NK-92 treated with Interleukin-12 subunit alpha and Interleukin-12 subunit beta, amount 100 ng/mL, for 24 hours (cell line): ENCODE results near the gene GPATCH3.
"Not testable (repeated sequence)": the region's sequence is repeated elsewhere in the genome, so short reads cannot be mapped to it uniquely, and the experiment has no call there.

Source experiments
- DNase-seq: peaks from one replicate; lab custom pipeline; 2025; lab: John Stamatoyannopoulos, UW

GPATCH3 gene

GRCh38 chr1:26863685-26864077 lies 36.6 kb downstream of the GPATCH3 start:
- no peak for DNase-seq

GRCh38 chr1:26862781-26863684 lies 37.2 kb downstream of the GPATCH3 start, which contains the start of gene SFN:
SFN (plus strand) TSS chr1:26863149; CDS start chr1:26863213, 64 bp downstream.
- no peak for DNase-seq

- no peak for DNase-seq
Observed at GRCh38 chr1:26861889-26862378, 38.3 kb downstream of the GPATCH3 start.

- no peak for DNase-seq
Observed at GRCh38 chr1:26861286-26861701, 39.0 kb downstream of the GPATCH3 start.

- DNase-seq, result no peak
Observed at GRCh38 chr1:26858891-26859640, 41.2 kb downstream of the GPATCH3 start.

- DNase-seq, result no peak
Observed at GRCh38 chr1:26858160-26858559, 42.1 kb downstream of the GPATCH3 start.

GRCh38 chr1:26857473-26858060 lies 42.7 kb downstream of the GPATCH3 start:
- DNase-seq, result no peak

- no peak for DNase-seq
Observed at GRCh38 chr1:26856604-26857469, 43.4 kb downstream of the GPATCH3 start.

GRCh38 chr1:26856181-26856580 lies 44.1 kb downstream of the GPATCH3 start:
- no peak for DNase-seq

- DNase-seq, result no peak
Observed at GRCh38 chr1:26855636-26856035, 44.6 kb downstream of the GPATCH3 start.

- no peak for DNase-seq
Observed at GRCh38 chr1:26854906-26855305, 45.4 kb downstream of the GPATCH3 start.

- DNase-seq, result no peak
Observed at GRCh38 chr1:26853600-26853999, 46.7 kb downstream of the GPATCH3 start.

- DNase-seq, result peak; percentile 51
Observed at GRCh38 chr1:26853156-26853555, 47.1 kb downstream of the GPATCH3 start.

GRCh38 chr1:26852701-26853100 lies 47.6 kb downstream of the GPATCH3 start:
- no peak for DNase-seq

- DNase-seq, result no peak
Observed at GRCh38 chr1:26851106-26851684, 49.1 kb downstream of the GPATCH3 start.

- DNase-seq, result no peak
Observed at GRCh38 chr1:26848941-26849774, 51.1 kb downstream of the GPATCH3 start.

- DNase-seq, result no peak
Observed at GRCh38 chr1:26848499-26848898, 51.8 kb downstream of the GPATCH3 start.

- not testable (repeated sequence) for DNase-seq
Observed at GRCh38 chr1:26847826-26848225, 52.4 kb downstream of the GPATCH3 start.

GRCh38 chr1:26844424-26845196 lies 55.7 kb downstream of the GPATCH3 start:
- no peak for DNase-seq
